DOHH2 (cell line): Measurements from ENCODE around the gene LSMEM2.

Experiments
- H3F3A ChIP-seq: fragments of 200-600 bp; sonication (generic), shearing (Covaris generic); 2 replicates; pipeline ENCODE4 v1.6.0; 2016; ENCODE audit warnings: antibody characterized with exemption, mild to moderate bottlenecking; ENCODE audit not compliant: control insufficient read depth, insufficient read depth
- H3K27ac ChIP-seq: fragments of 200-600 bp; sonication (generic); 2 replicates; pipeline ENCODE4 v1.5.1; 2014; ENCODE audit warnings: low read depth, mild to moderate bottlenecking, low read length, moderate library complexity
- H3K27me3 ChIP-seq: fragments of 200-600 bp; sonication (generic); 2 replicates; pipeline ENCODE4 v1.6.1; 2014; ENCODE audit warnings: mild to moderate bottlenecking, low read length, mixed read lengths; ENCODE audit not compliant: control insufficient read depth
- H3K36me3 ChIP-seq: fragments of 200-600 bp; sonication (generic); 2 replicates; pipeline ENCODE4 v1.6.1; 2014; ENCODE audit warnings: mild to moderate bottlenecking, low read length, moderate library complexity, mixed read lengths; ENCODE audit not compliant: control insufficient read depth
- H3K4me1 ChIP-seq: fragments of 200-600 bp; sonication (generic); 2 replicates; pipeline ENCODE4 v1.6.1; 2014; ENCODE audit warnings: mild to moderate bottlenecking, low read length, mixed read lengths; ENCODE audit not compliant: control insufficient read depth
- H3K4me2 ChIP-seq: fragments of 200-600 bp; sonication (generic); 2 replicates; pipeline ENCODE4 v1.6.0; 2014; ENCODE audit warnings: mild to moderate bottlenecking, low read length, moderate library complexity
- H3K4me3 ChIP-seq: fragments of 200-600 bp; sonication (generic); 2 replicates; pipeline ENCODE4 v1.5.1; 2014; ENCODE audit warnings: mild to moderate bottlenecking, low read length, mixed read lengths
- H3K79me2 ChIP-seq: fragments of 200-600 bp; sonication (generic); 2 replicates; pipeline ENCODE4 v1.6.1; 2014; ENCODE audit warnings: mild to moderate bottlenecking, low read length, mixed read lengths; ENCODE audit not compliant: control insufficient read depth
- H3K9me2 ChIP-seq: fragments of 200-600 bp; sonication (generic); replicated peaks from 2 replicates; pipeline ENCODE4 v1.6.1; 2014; ENCODE audit warnings: mild to moderate bottlenecking, low read length, mixed read lengths; ENCODE audit not compliant: control insufficient read depth
- H3K9me3 ChIP-seq: fragments of 200-600 bp; sonication (generic); 2 replicates; pipeline ENCODE4 v1.6.1; 2014; ENCODE audit warnings: antibody characterized with exemption, low read length, mixed read lengths; ENCODE audit not compliant: control insufficient read depth, insufficient read depth
- H4K20me1 ChIP-seq: fragments of 200-600 bp; sonication (generic); 2 replicates; pipeline ENCODE4 v1.6.0; 2014; ENCODE audit warnings: low read depth, mild to moderate bottlenecking, antibody characterized with exemption, low read length, moderate library complexity; ENCODE audit not compliant: control insufficient read depth, insufficient read depth
- CTCF ChIP-seq: fragments of 200-600 bp; sonication (generic); IDR thresholded peaks from one replicate; pipeline ENCODE4 v1.5.1; 2014; ENCODE audit warnings: antibody characterized with exemption, mild to moderate bottlenecking, low read depth, low read length; ENCODE audit not compliant: poor library complexity, severe bottlenecking
- EZH2phosphoT487 ChIP-seq: fragments of 200-600 bp; sonication (generic); IDR thresholded peaks from 2 replicates; pipeline ENCODE4 v1.6.1; 2017; ENCODE audit warnings: borderline replicate concordance, mild to moderate bottlenecking, antibody characterized with exemption, low read length, moderate library complexity, mixed read lengths

The LSMEM2 gene

GRCh38 chr3:50314816-50315215 is 35.9 kb downstream of the LSMEM2 start:
- no peaks in the 10 kb centered on the region for H4K20me1 ChIP-seq
- H3K9me3 ChIP-seq = no peaks in the 10 kb centered on the region
- no peaks in the 10 kb centered on the region for H3K79me2 ChIP-seq
- peaks cover 6% of the 10 kb centered on the region; the same call in 1 of the 2 replicates for H3K4me1 ChIP-seq
- no peak overlapping the region for H3K4me2 ChIP-seq
- H3K4me3 ChIP-seq = no peak overlapping the region
- no peaks in the 10 kb centered on the region; the same call in 1 of the 2 replicates for H3F3A ChIP-seq
- TF ChIP-seq EZH2phosphoT487 = no peak
- TF ChIP-seq CTCF = no peak
- H3K27me3 ChIP-seq = no peaks in the 10 kb centered on the region
- H3K27ac ChIP-seq = no peak overlapping the region
- H3K9me2 ChIP-seq = no peaks in the 10 kb centered on the region
- peaks cover 10% of the 10 kb centered on the region for H3K36me3 ChIP-seq

GRCh38 chr3:50316657-50317242 is 37.9 kb downstream of the LSMEM2 start:
- Histone ChIP-seq H3K27ac (no peak overlapping the region), H3F3A (no peaks in the 10 kb centered on the region), H4K20me1 (no peaks in the 10 kb centered on the region), H3K4me1 (peaks cover 17% of the 10 kb centered on the region), H3K36me3 (peaks cover 10% of the 10 kb centered on the region), H3K79me2 (peaks cover 3% of the 10 kb centered on the region; the same call in 1 of the 2 replicates), H3K4me2 (no peak overlapping the region), H3K4me3 (no peak overlapping the region), H3K27me3 (no peaks in the 10 kb centered on the region), H3K9me2 (no peaks in the 10 kb centered on the region), H3K9me3 (no peaks in the 10 kb centered on the region)
- no peak for TF ChIP-seq EZH2phosphoT487
- TF ChIP-seq CTCF = no peak

GRCh38 chr3:50317300-50317699 is 38.4 kb downstream of the LSMEM2 start:
- H3K27me3 ChIP-seq = no peaks in the 10 kb centered on the region
- no peaks in the 10 kb centered on the region for H4K20me1 ChIP-seq
- no peak overlapping the region for H3K27ac ChIP-seq
- H3K4me1 ChIP-seq = peaks cover 22% of the 10 kb centered on the region
- H3K4me3 ChIP-seq = no peak overlapping the region
- H3K9me2 ChIP-seq = no peaks in the 10 kb centered on the region
- TF ChIP-seq CTCF = no peak
- no peak for TF ChIP-seq EZH2phosphoT487
- H3F3A ChIP-seq = no peaks in the 10 kb centered on the region
- peaks cover 10% of the 10 kb centered on the region for H3K36me3 ChIP-seq
- H3K79me2 ChIP-seq = peaks cover 3% of the 10 kb centered on the region; the same call in 1 of the 2 replicates
- no peaks in the 10 kb centered on the region for H3K9me3 ChIP-seq
- H3K4me2 ChIP-seq = no peak overlapping the region
